Mammary epithelial cell (primary cell): ENCODE data around the gene PNKD.

ENCODE experiments used
- EZH2 ChIP-seq: IDR thresholded peaks from 2 replicates; pipeline ENCODE4 v1.6.1; 2012; ENCODE audit warnings: low read length, inconsistent platforms, borderline replicate concordance
- TF ChIP-seq, protein P1 (sequence below), 2 donors: IDR thresholded peaks in 1 of 2; conservative IDR thresholded peaks in 1 of 2; 2 replicates each; pipeline ENCODE4 v1.5.1; 2011 to 2012; ENCODE audit warnings: inconsistent platforms in 2 of 2, low read length in 2 of 2, mild to moderate bottlenecking in 2 of 2, control low read depth in 1 of 2, low read depth in 1 of 2; ENCODE audit not compliant: insufficient read depth in 1 of 2; ENCODE audit errors: extremely low read depth in 1 of 2

DNA sequence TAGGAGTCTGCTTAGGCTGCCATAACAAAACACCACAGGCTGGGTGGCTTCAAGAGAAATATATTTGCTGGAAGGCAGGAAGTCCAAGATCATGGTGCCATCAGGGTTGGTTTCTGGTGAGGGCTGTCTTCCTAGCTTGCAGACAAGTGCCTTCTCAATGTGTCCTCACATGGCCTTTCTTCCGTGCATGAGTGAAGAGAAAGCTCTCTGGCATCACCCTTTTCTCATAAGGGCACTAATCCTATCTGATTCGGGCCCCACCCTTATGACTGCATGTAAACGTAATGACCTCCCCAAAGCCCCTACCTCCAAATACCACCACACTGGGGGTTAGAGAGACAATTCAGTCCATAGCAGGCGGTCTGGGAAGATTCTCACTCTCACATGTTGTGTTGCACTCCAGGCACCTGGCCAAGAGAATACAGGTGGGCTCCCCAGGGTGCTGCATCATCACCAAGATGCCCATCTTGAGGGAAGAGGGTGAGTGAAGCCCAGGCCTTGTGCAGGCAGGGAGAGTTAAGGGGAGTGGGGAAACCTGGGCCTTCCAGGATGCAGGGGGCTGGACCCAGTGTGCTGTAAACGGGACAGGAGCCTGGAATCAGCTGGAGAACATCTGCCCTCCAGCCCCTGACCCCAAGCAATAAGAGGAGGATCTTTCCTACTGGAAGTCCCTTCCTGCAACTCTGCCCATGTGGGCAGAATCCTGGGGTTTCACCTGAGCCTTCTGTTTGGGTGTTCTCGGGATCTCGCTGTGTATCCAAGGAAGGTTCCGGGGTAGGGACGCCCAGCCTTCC is 96.5 kb downstream of the PNKD start:
- TF ChIP-seq, protein P1, sequence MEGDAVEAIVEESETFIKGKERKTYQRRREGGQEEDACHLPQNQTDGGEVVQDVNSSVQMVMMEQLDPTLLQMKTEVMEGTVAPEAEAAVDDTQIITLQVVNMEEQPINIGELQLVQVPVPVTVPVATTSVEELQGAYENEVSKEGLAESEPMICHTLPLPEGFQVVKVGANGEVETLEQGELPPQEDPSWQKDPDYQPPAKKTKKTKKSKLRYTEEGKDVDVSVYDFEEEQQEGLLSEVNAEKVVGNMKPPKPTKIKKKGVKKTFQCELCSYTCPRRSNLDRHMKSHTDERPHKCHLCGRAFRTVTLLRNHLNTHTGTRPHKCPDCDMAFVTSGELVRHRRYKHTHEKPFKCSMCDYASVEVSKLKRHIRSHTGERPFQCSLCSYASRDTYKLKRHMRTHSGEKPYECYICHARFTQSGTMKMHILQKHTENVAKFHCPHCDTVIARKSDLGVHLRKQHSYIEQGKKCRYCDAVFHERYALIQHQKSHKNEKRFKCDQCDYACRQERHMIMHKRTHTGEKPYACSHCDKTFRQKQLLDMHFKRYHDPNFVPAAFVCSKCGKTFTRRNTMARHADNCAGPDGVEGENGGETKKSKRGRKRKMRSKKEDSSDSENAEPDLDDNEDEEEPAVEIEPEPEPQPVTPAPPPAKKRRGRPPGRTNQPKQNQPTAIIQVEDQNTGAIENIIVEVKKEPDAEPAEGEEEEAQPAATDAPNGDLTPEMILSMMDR (conservative IDR thresholded peaks at IDR 0.05 in 1 of 2, IDR thresholded peaks at IDR 0.05 in 1 of 2; ENCODE audit: extremely low read depth in 1 of 2, insufficient read depth in 1 of 2, low read depth in 1 of 2, low read length in 2 of 2): no peak
- TF ChIP-seq EZH2: no peak
